ENCODE measurements around the gene ADGRG4.
"Not testable (repeated sequence)": the region's sequence is repeated elsewhere in the genome, so short reads cannot be mapped to it uniquely, and the experiment has no call there.

The ADGRG4 gene

GRCh38 chrX:136425996-136426395 is 125.2 kb downstream of the ADGRG4 start:
- no peaks in the 10 kb centered on the region for H3K27me3 ChIP-seq (ENCODE audit: control insufficient read depth, insufficient read depth, low read length)
- no peaks in the 10 kb centered on the region for H3K36me3 ChIP-seq (ENCODE audit: control insufficient read depth, insufficient read depth, low read length)
- H3K4me3 ChIP-seq (ENCODE audit: low read depth, low read length): no peak overlapping the region
- H3K9me3 ChIP-seq (ENCODE audit: control insufficient read depth, insufficient read depth, low read length): no peaks in the 10 kb centered on the region
- no peak overlapping the region for H3K27ac ChIP-seq (ENCODE audit: low read depth, low read length)
- no peaks in the 10 kb centered on the region for H3K4me1 ChIP-seq (ENCODE audit: control insufficient read depth, insufficient read depth, low read length)
- H3K9ac ChIP-seq (ENCODE audit: low read depth, low read length): no peak overlapping the region

GRCh38 chrX:136431625-136432024 is 130.9 kb downstream of the ADGRG4 start:
- no peaks in the 10 kb centered on the region for H3K9me3 ChIP-seq (ENCODE audit: control insufficient read depth, insufficient read depth, low read length)
- no peaks in the 10 kb centered on the region for H3K36me3 ChIP-seq (ENCODE audit: control insufficient read depth, insufficient read depth, low read length)
- H3K27me3 ChIP-seq (ENCODE audit: control insufficient read depth, insufficient read depth, low read length): no peaks in the 10 kb centered on the region
- H3K9ac ChIP-seq (ENCODE audit: low read depth, low read length): no peak overlapping the region
- H3K4me1 ChIP-seq (ENCODE audit: control insufficient read depth, insufficient read depth, low read length): no peaks in the 10 kb centered on the region
- no peak overlapping the region for H3K4me3 ChIP-seq (ENCODE audit: low read depth, low read length)
- no peak overlapping the region for H3K27ac ChIP-seq (ENCODE audit: low read depth, low read length)

DNA sequence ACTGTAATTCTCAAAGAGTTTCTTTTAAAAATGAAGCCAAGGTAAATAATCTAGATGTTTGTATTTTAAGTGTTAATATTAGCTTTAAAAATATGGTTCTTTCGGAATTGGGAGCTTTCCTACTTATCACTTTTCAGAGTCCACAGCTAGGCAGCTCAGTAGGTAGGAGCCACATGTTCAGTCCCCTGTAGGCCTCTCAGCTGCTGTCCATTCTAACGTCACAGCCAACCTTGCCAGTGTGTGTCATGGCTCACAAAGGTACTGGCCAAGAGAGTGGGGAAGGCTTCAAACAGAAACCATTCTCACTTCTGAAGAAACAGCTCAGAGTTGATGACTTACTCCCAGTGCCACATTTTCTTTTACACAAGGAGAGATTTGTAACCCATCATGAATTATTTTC is 137.0 kb downstream of the ADGRG4 start:
- H3K9me3 ChIP-seq (ENCODE audit: control insufficient read depth, insufficient read depth, low read length): no peaks in the 10 kb centered on the region
- H3K4me3 ChIP-seq (ENCODE audit: low read depth, low read length): no peak overlapping the region
- no peak overlapping the region for H3K27ac ChIP-seq (ENCODE audit: low read depth, low read length)
- no peaks in the 10 kb centered on the region for H3K36me3 ChIP-seq (ENCODE audit: control insufficient read depth, insufficient read depth, low read length)
- no peaks in the 10 kb centered on the region for H3K27me3 ChIP-seq (ENCODE audit: control insufficient read depth, insufficient read depth, low read length)
- no peaks in the 10 kb centered on the region for H3K4me1 ChIP-seq (ENCODE audit: control insufficient read depth, insufficient read depth, low read length)
- H3K9ac ChIP-seq (ENCODE audit: low read depth, low read length): no peak overlapping the region

- no peaks in the 10 kb centered on the region for H3K27me3 ChIP-seq (ENCODE audit: control insufficient read depth, insufficient read depth, low read length)
- no peaks in the 10 kb centered on the region for H3K9me3 ChIP-seq (ENCODE audit: control insufficient read depth, insufficient read depth, low read length)
- H3K4me3 ChIP-seq (ENCODE audit: low read depth, low read length): no peak overlapping the region
- H3K9ac ChIP-seq (ENCODE audit: low read depth, low read length): no peak overlapping the region
- H3K4me1 ChIP-seq (ENCODE audit: control insufficient read depth, insufficient read depth, low read length): no peaks in the 10 kb centered on the region
- H3K27ac ChIP-seq (ENCODE audit: low read depth, low read length): no peak overlapping the region
- H3K36me3 ChIP-seq (ENCODE audit: control insufficient read depth, insufficient read depth, low read length): no peaks in the 10 kb centered on the region
Measured at GRCh38 chrX:136438192-136438591, 137.4 kb downstream of the ADGRG4 start.

DNA sequence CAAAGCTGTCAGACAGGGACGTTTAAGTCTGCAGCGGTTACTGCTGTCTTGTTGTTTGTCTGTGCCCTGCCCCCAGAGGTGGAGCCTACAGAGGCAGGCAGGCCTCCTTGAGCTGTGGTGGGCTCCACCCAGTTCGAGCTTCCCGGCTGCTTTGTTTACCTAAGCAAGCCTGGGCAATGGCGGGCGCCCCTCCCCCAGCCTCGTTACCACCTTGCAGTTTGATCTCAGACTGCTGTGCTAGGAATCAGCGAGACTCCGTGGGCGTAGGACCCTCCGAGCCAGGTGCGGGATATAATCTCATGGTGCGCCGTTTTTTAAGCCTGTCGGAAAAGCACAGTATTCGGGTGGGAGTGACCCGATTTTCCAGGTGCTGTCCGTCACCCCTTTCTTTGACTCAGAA is 144.9 kb downstream of the ADGRG4 start:
- H3K4me3 ChIP-seq (ENCODE audit: low read depth, low read length); H3K4me1 ChIP-seq (ENCODE audit: control insufficient read depth, insufficient read depth, low read length); H3K36me3 ChIP-seq (ENCODE audit: control insufficient read depth, insufficient read depth, low read length); H3K9me3 ChIP-seq (ENCODE audit: control insufficient read depth, insufficient read depth, low read length); H3K27ac ChIP-seq (ENCODE audit: low read depth, low read length); H3K9ac ChIP-seq (ENCODE audit: low read depth, low read length); H3K27me3 ChIP-seq (ENCODE audit: control insufficient read depth, insufficient read depth, low read length): not testable (repeated sequence)

DNA sequence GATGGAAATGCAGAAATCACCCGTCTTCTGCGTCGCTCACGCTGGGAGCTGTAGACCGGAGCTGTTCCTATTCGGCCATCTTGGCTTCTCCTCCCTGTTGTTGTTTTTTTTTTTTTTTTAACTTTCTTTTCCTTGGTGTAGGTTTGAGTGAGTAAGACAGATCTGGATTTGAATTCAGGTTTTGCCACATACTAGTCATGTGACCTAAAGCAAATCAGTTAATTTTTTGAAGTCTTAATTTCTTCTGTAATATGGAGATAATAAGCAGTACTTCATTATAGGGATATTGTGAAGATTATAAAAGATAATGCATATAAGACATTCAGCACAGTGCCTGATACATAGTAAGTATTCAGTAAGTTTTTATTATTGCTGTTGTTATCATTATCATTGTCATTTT is 145.4 kb downstream of the ADGRG4 start:
- Histone ChIP-seq H3K36me3 (ENCODE audit: control insufficient read depth, insufficient read depth, low read length) (no peaks in the 10 kb centered on the region), H3K27ac (ENCODE audit: low read depth, low read length) (no peak overlapping the region), H3K27me3 (ENCODE audit: control insufficient read depth, insufficient read depth, low read length) (no peaks in the 10 kb centered on the region), H3K4me3 (ENCODE audit: low read depth, low read length) (no peak overlapping the region), H3K9ac (ENCODE audit: low read depth, low read length) (no peak overlapping the region), H3K4me1 (ENCODE audit: control insufficient read depth, insufficient read depth, low read length) (no peaks in the 10 kb centered on the region), H3K9me3 (ENCODE audit: control insufficient read depth, insufficient read depth, low read length) (no peaks in the 10 kb centered on the region)

GRCh38 chrX:136447308-136447707 is 146.5 kb downstream of the ADGRG4 start:
- Histone ChIP-seq H3K27me3 (ENCODE audit: control insufficient read depth, insufficient read depth, low read length) (no peaks in the 10 kb centered on the region), H3K9ac (ENCODE audit: low read depth, low read length) (no peak overlapping the region), H3K4me1 (ENCODE audit: control insufficient read depth, insufficient read depth, low read length) (no peaks in the 10 kb centered on the region), H3K9me3 (ENCODE audit: control insufficient read depth, insufficient read depth, low read length) (no peaks in the 10 kb centered on the region), H3K4me3 (ENCODE audit: low read depth, low read length) (no peak overlapping the region), H3K36me3 (ENCODE audit: control insufficient read depth, insufficient read depth, low read length) (no peaks in the 10 kb centered on the region), H3K27ac (ENCODE audit: low read depth, low read length) (no peak overlapping the region)

DNA sequence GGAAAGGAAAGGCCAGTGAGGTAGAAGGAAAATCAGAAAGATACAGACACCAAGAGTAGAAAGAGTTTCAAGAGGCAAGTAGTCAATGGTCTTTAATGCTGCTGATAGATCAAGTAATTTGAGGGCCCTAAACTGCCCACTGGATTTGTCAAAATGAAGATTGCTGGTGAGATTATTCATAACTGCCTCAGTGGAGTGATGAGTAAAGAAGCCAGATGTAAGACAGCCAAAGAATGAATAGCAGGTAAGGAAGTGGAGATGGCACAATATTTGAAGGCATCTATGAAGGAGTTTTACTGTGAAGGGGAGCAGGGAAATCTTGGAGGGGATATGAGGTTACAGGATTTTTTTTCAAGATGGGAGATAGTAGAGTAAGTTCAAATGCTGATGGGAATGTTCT is 147.2 kb downstream of the ADGRG4 start:
- Histone ChIP-seq H3K4me1 (ENCODE audit: control insufficient read depth, insufficient read depth, low read length) (no peaks in the 10 kb centered on the region), H3K9me3 (ENCODE audit: control insufficient read depth, insufficient read depth, low read length) (no peaks in the 10 kb centered on the region), H3K36me3 (ENCODE audit: control insufficient read depth, insufficient read depth, low read length) (no peaks in the 10 kb centered on the region), H3K27ac (ENCODE audit: low read depth, low read length) (no peak overlapping the region), H3K27me3 (ENCODE audit: control insufficient read depth, insufficient read depth, low read length) (no peaks in the 10 kb centered on the region), H3K4me3 (ENCODE audit: low read depth, low read length) (no peak overlapping the region), H3K9ac (ENCODE audit: low read depth, low read length) (no peak overlapping the region)

GRCh38 chrX:136450050-136450830 is 149.5 kb downstream of the ADGRG4 start:
- Histone ChIP-seq H3K4me1 (ENCODE audit: control insufficient read depth, insufficient read depth, low read length) (no peaks in the 10 kb centered on the region), H3K27me3 (ENCODE audit: control insufficient read depth, insufficient read depth, low read length) (no peaks in the 10 kb centered on the region), H3K9me3 (ENCODE audit: control insufficient read depth, insufficient read depth, low read length) (no peaks in the 10 kb centered on the region), H3K9ac (ENCODE audit: low read depth, low read length) (no peak overlapping the region), H3K27ac (ENCODE audit: low read depth, low read length) (no peak overlapping the region), H3K4me3 (ENCODE audit: low read depth, low read length) (no peak overlapping the region; the same call in 1 of the 2 replicates), H3K36me3 (ENCODE audit: control insufficient read depth, insufficient read depth, low read length) (no peaks in the 10 kb centered on the region)

DNA sequence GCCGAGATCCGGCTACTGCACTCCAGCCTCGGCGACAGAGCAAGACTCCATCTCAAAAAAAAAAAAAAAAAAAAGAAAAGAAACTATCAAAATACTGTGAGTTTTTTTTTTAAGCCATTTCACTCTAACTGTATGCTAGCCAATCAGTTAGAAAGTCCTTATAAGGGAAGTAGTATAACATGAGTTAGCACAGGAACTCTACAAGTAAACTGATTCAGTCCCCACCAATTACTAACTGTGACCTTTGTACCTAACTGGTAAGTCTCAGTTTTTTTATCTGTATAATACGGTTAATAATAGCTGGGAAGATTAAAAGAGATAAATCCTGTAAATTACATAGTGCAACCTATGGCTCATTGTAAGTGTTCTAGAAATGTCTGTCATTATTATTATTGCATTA is 151.9 kb downstream of the ADGRG4 start:
- no peaks in the 10 kb centered on the region for H3K9me3 ChIP-seq (ENCODE audit: control insufficient read depth, insufficient read depth, low read length)
- H3K27me3 ChIP-seq (ENCODE audit: control insufficient read depth, insufficient read depth, low read length): no peaks in the 10 kb centered on the region
- no peaks in the 10 kb centered on the region for H3K4me1 ChIP-seq (ENCODE audit: control insufficient read depth, insufficient read depth, low read length)
- H3K27ac ChIP-seq (ENCODE audit: low read depth, low read length): no peak overlapping the region
- no peaks in the 10 kb centered on the region for H3K36me3 ChIP-seq (ENCODE audit: control insufficient read depth, insufficient read depth, low read length)
- H3K4me3 ChIP-seq (ENCODE audit: low read depth, low read length): no peak overlapping the region
- no peak overlapping the region for H3K9ac ChIP-seq (ENCODE audit: low read depth, low read length)

DNA sequence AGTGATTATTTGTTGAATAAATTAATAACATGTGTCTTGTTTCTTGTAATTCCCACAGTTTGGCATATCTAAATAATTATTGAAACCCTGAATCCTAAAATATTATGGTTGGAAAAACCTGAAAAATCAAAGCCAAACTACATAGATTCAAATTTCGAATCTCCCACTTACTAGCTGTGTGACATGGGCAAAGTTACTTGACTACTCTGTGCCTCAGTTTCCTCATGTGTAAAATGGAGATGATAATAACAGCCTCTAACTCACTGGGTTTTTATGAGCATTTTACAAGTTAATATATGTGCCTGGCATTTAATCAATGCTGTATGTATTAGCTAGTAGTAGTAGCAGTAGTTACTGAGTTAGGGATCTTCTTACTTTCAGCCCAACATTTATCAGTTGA is 152.4 kb downstream of the ADGRG4 start:
- no peaks in the 10 kb centered on the region for H3K9me3 ChIP-seq (ENCODE audit: control insufficient read depth, insufficient read depth, low read length)
- H3K27ac ChIP-seq (ENCODE audit: low read depth, low read length): no peak overlapping the region
- no peaks in the 10 kb centered on the region for H3K36me3 ChIP-seq (ENCODE audit: control insufficient read depth, insufficient read depth, low read length)
- no peaks in the 10 kb centered on the region for H3K27me3 ChIP-seq (ENCODE audit: control insufficient read depth, insufficient read depth, low read length)
- H3K4me1 ChIP-seq (ENCODE audit: control insufficient read depth, insufficient read depth, low read length): no peaks in the 10 kb centered on the region
- H3K4me3 ChIP-seq (ENCODE audit: low read depth, low read length): no peak overlapping the region
- H3K9ac ChIP-seq (ENCODE audit: low read depth, low read length): no peak overlapping the region

Measured in HUES48 (cell line).